GM19463 (cell line): Measurements from ENCODE around the gene DDX31.
"Not testable (repeated sequence)": the region's sequence is repeated elsewhere in the genome, so short reads cannot be mapped to it uniquely, and the experiment has no call there.

Source experiments
- ATAC-seq: cut with Tn5 transposase; IDR thresholded peaks from one replicate; pipeline ENCODE4 v1.9.1; 2021; ENCODE audit warnings: mild to moderate bottlenecking, moderate library complexity; ENCODE audit not compliant: unreplicated experiment

The DDX31 gene

GRCh38 chr9:132583584-132584304 lies 86.0 kb downstream of the DDX31 start:
- ATAC-seq, result no peak

- ATAC-seq, result no peak
Measured at GRCh38 chr9:132582786-132583583, 86.8 kb downstream of the DDX31 start.

GRCh38 chr9:132582276-132582785 lies 87.5 kb downstream of the DDX31 start, which contains the start of gene BARHL1:
BARHL1 (plus strand) TSS chr9:132582606; CDS start chr9:132582798, 192 bp downstream.
- ATAC-seq, result no peak

GRCh38 chr9:132579427-132579798 lies 90.4 kb downstream of the DDX31 start:
- ATAC-seq, result no peak

GRCh38 chr9:132578367-132578932 lies 91.3 kb downstream of the DDX31 start:
- ATAC-seq, result no peak

GRCh38 chr9:132577119-132577518 lies 92.7 kb downstream of the DDX31 start:
- ATAC-seq, result no peak

- ATAC-seq, result no peak
Measured at GRCh38 chr9:132575811-132576210, 94.0 kb downstream of the DDX31 start.

- ATAC-seq, result no peak
Measured at GRCh38 chr9:132575005-132575609, 94.7 kb downstream of the DDX31 start.

- ATAC-seq, result no peak
Measured at GRCh38 chr9:132572921-132573320, 96.9 kb downstream of the DDX31 start.

- ATAC-seq, result no peak
Measured at GRCh38 chr9:132571806-132572600, 97.8 kb downstream of the DDX31 start.

GRCh38 chr9:132568787-132569186 lies 101.0 kb downstream of the DDX31 start:
- not testable (repeated sequence) for ATAC-seq

GRCh38 chr9:132564526-132564925 lies 105.3 kb downstream of the DDX31 start:
- no peak for ATAC-seq

GRCh38 chr9:132562306-132562573 lies 107.5 kb downstream of the DDX31 start:
- no peak for ATAC-seq

GRCh38 chr9:132560616-132561202 lies 109.1 kb downstream of the DDX31 start:
- ATAC-seq, result no peak

- ATAC-seq, result no peak
Measured at GRCh38 chr9:132559711-132560110, 110.1 kb downstream of the DDX31 start.

GRCh38 chr9:132557159-132557558 lies 112.6 kb downstream of the DDX31 start:
- no peak for ATAC-seq

GRCh38 chr9:132556714-132557113 lies 113.1 kb downstream of the DDX31 start:
- no peak for ATAC-seq

- no peak for ATAC-seq
Measured at GRCh38 chr9:132556235-132556634, 113.5 kb downstream of the DDX31 start.

- no peak for ATAC-seq
Measured at GRCh38 chr9:132555528-132555927, 114.3 kb downstream of the DDX31 start.

- ATAC-seq, result no peak
Measured at GRCh38 chr9:132554755-132555154, 115.0 kb downstream of the DDX31 start.
